GM11168 (cell line): ENCODE measurements around the gene BUB1.
"Not testable (repeated sequence)": the region's sequence is repeated elsewhere in the genome, so short reads cannot be mapped to it uniquely, and the experiment has no call there.

Experiments used
- in situ Hi-C: fragments of 300-500 bp; cut with MboI; formaldehyde crosslinking; loops from one replicate; pipeline ENCODE4 v1.12.0; 2022; ENCODE audit warnings: low sequenced_read_pairs; ENCODE audit not compliant: unreplicated experiment

BUB1 gene

GRCh38 chr2:110691612-110692258 is 13.9 kb upstream of the BUB1 start:
- in situ Hi-C loops = loop anchor here (5.0 kb wide), 1 partner anchor 51 kb away; no protein-coding TSS in a partner anchor

- in situ Hi-C loops = loop anchor here (5.0 kb wide), 1 partner anchor 52 kb away; no protein-coding TSS in a partner anchor
These were observed 12.5 kb upstream of the BUB1 start for GRCh38 chr2:110690083-110690965.

- in situ Hi-C loops = no loop called here
These were observed 10.8 kb upstream of the BUB1 start for GRCh38 chr2:110688594-110689091.

DNA sequence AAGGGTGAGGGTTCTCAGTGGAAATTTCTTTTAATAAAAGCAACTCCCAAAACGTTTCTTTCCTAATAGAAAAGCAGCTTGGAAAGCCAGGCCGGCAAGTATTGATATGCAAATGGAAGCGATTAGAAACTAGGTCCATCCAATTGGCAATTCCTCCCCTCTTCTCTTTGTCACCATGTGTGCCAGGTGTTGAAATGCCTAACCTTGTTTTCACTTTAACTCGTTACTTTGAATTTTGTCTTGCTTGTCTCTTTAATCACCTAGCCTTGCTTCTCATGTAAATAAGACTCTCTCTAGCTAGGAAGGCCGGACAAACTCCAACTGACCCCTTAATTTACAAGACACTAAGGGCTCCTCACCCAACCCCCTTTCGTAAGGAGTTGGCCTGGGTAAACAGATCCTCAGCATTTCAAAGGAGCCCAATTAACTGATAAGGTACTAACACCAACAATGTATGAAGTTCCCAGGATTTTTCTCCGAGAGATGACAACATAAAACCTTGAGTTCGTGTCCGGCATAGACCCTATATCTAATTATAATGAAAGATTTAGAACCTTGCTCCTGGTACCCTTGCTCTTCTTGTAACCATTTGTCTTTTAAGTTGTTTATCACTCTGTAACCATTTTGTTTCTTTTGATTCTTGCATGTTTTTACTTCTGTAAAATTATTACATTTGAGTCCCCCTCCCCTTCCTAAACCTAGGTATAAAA is 10.1 kb upstream of the BUB1 start:
- in situ Hi-C loops = not testable (repeated sequence)

DNA sequence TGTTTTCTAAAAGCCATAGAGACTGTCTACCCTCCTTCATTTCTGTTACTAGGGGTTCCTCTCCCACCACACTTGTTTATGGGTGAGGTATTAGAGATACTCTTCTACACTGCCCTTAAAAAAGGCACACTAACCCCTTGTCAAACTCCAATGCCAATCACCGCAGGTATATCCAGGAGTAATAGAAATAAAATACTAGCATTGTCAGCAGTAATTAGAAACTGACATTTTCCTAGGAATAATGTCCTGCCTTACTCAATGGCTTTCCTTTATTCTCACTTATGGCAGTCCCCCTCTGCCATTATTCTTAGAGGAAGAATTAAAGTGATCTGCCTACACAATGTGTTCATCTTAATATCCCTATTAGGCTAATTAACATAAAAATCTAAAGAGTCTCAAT is 5.0 kb upstream of the BUB1 start:
- in situ Hi-C loops = no loop called here

DNA sequence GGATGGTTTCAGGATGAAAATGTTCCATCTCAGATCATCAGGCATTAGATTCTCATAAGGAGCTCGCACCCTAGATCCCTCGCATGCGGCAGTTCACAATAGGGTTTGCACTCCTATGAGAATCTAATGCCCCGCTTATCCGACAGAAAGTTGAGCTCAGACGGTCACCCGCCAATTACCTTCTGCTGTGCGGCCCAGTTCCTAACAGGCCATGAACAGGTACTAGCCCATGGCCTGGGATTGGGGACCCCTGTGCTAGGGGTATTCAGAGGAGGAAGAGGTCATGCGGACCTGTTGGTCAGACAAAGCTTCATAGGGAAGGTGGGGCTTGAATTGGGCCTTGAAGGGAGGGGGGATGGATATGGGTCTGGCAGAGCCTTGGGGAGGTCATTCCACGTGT is 4.4 kb upstream of the BUB1 start:
- in situ Hi-C loops = no loop called here

DNA sequence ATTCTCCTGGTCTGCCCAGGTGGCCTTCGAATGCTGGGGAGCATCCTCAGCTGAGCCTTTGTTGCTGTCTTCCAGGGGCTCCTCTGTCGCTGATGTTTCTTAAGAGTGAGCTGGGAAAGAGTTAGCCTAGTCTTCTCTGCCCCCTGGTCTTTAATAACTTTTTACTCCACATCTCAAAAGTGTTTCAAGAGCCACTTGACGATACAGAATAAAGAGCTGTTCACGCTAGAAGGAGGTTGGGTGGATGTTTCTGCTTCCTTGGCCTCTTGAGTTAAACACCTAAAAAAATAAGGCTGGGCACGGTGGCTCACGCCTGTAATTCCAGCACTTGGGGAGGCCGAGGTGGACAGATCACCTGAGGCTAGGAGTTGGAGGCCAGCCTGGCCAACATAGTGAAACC is 2.8 kb upstream of the BUB1 start:
- in situ Hi-C loops = no loop called here

- in situ Hi-C loops = no loop called here
These were observed 2.0 kb upstream of the BUB1 start for GRCh38 chr2:110679865-110680264.

DNA sequence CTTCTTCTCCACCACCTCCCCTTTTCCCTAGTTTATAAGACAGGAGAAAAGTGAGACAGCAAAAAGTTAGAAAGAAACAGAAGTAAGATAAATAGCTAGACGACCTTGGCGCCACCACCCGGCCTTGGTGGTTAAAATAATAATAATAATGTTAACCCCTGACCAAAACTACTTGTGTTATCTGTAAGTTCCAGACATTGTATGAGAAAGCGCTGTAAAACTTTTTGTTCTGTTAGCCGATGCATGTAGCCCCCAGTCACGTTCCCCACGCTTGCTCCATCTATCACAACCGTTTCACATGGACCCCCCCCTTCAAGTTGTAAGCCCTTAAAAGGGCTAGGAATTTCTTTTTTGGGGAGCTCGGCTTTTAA is 1.5 kb upstream of the BUB1 start:
- in situ Hi-C loops = no loop called here

- in situ Hi-C loops = no loop called here
These were observed 834 bp upstream of the BUB1 start for GRCh38 chr2:110678457-110679336.

DNA sequence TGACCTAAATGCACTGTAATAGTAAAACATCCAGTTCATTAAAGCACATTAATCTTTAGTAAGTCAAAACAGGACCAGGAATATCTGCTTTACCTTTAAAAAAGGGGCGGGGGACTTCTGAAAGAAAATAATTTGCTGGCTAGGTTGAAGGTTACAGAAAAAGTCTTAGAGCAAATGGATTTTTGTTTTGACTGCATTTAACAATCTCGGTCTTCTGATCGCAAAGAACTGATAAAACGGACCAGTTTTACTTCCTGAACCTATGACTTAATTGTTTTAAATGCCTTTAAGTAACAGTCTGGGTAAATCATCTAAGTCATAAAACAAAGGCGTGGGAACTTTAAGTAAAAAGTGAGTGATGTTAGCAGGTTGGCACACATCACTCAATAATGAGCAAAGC is 783 bp downstream of the BUB1 start:
- in situ Hi-C loops = no loop called here

- in situ Hi-C loops = no loop called here
These were observed 2.2 kb downstream of the BUB1 start for GRCh38 chr2:110675679-110676078.

DNA sequence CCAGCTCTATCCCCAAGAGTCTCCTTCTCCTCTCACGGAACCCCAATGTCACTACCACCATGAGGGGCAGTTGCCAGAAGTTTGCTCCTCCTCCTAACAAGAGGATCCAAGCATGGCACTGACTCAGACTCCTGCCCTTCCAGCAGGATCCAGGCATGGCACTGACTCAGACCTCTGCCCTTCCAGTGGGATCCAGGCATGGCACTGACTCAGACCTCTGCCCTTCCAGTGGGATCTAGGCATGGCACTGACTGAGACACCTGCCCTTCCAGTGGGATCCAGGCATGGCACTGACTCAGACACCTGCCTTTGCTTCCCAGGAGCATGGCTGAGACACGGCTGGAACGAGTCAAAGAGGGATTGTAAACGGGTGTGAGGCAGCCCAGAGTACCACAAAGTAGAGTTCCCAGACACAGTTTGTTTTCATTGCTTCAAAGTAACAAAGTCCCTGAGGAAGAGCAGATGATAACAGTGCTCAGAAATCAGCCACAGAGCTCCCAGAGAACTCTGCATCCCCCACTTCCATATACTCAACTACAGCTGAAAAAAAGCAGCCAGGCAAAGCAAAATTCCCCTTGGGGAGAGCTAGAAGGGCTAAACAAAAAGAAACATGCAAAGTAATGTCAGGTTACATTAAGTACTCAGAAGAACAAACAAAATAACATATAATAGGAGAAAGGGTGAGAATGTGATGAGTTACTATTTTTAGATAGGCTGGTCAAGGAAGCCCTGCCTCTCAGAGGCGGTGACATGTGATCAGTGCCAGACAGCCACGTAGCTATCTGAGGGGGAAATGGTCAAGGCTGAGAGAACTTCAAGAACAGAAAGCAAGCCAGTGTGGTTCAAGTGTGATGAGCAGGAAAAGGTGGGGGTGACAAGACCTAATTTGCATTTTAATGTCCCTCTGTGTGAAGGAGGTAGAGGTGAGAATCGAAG is 3.0 kb downstream of the BUB1 start:
- in situ Hi-C loops = no loop called here

DNA sequence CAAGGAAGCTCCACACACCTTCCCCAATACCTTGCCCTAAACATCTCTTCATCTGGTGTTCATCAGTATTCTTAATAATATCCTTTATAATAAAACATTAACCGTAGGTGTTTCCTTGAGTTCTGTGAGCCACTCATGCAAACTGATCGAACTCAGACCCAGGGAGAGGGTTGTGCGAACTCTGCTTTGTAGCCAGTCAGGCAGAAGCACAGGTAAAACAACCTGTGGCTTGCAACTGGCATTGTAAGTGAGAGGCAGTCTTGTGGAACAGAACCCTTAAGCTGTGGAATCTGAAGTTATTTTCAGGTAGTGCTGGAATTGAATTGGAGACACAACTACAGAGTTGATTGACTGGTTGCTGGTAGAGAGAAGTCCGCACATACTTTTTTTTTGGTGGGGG is 4.7 kb downstream of the BUB1 start:
- in situ Hi-C loops = no loop called here

DNA sequence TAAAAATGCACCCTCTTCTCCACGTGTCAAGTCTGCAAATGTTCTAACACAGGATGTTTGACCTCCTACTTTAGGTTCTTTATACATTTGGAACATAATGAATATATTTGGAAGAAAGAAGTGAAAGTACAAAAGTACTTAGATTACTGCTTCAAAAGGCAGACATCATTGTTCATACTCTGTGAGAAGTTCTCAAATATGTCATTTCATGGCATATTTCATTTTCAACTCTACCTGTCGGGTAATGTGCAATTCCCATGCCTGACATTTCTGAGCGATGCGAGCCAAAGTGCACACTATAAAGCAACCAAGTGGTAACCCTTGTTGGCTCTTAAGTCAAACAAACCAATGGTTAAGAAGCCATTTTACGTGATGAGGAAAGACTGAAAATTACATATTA is 7.0 kb downstream of the BUB1 start:
- in situ Hi-C loops = no loop called here

- in situ Hi-C loops = no loop called here
These were observed 8.8 kb downstream of the BUB1 start for GRCh38 chr2:110669079-110669478.

DNA sequence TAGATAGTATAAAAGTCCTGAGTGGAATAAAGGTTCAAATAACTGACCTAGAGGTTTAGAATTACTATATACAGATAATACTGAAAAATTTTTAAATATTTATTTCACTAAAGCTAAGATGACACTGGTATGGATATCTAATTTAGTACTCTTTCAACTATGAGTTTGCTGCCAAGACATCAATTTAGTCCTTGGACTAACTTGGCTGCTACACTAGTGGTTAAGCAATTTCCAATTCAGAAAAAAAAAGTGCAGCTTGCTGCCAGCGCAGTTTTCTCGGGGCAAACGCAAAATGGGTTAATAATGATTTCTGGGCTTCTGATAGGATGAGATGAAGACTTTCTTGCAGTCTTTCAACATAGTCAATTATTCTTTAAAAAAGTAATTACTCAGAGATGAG is 10.8 kb downstream of the BUB1 start:
- in situ Hi-C loops = no loop called here

DNA sequence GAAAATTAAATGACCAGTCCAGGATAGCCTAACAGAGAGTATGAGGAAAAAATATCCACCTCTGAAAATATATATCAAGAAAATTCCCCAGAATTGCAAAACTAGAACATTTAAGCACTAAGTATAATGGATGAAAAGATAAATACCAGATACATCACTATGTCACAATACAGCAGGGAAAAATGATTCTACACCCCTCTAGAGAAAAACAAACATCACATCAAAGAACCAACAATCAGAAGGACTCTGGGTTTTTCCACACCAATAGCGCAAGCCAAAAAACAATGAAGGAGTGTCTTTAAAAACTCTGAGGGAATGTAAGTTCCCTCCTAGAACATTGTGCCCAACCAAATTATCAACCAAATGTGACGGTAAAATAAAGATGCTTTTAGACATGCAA is 13.7 kb downstream of the BUB1 start:
- in situ Hi-C loops = no loop called here

GRCh38 chr2:110662560-110662959 is 15.3 kb downstream of the BUB1 start:
- in situ Hi-C loops = no loop called here
